HepG2 (cell line): Measurements from ENCODE around the gene ITPR1. TPM values are rescaled to one million over a fixed set of nuclear protein-coding genes. Genes with fewer than 3 reads are reported as not detected.

Source experiments
- ATAC-seq: fragments of 200-7000 bp; cut with Tn5 transposase; 3 replicates; pipeline ENCODE4 v1.9.1; 2020; ENCODE audit warnings: mild to moderate bottlenecking, moderate library complexity
- BruUV-seq: library from RNA; stranded (reverse); fragments of 400-500 nt; replicated peaks from 2 replicates; lab custom pipeline; 2021; lab: Mats Ljungman, UMichigan
- CTCF ChIA-PET: fragments of 300-600 bp; formaldehyde crosslinking; extraction: SDS; loops from one replicate; lab custom pipeline; 2021; ENCODE audit warnings: low total read pairs, inconsistent platforms, low intra/inter-chr PET ratio; lab: Yijun Ruan, JAX
- POLR2A ChIA-PET: fragments of 350-600 bp; sonication (Branson Sonifier 250); formaldehyde crosslinking; loops from one replicate; lab custom pipeline; 2020; ENCODE audit warnings: antibody characterized with exemption, inconsistent platforms; lab: Yijun Ruan, JAX
- DNase-seq: peaks from one replicate; pipeline ENCODE4 v3.0.0-alpha.2; 2015; ENCODE audit warnings: low spot score
- FAIRE-seq: peaks from 3 replicates; lab custom pipeline; 2011; peaks lifted over from hg19 to GRCh38; lab: Jason Lieb, UNC
- H2AFZ ChIP-seq: one replicate; pipeline ENCODE4 v1.6.1; 2011; ENCODE audit warnings: low read length, inconsistent platforms
- H3K27ac ChIP-seq: fragments of 300-600 bp; 3 replicates; pipeline ENCODE4 v1.8.0; 2011; ENCODE audit warnings: mixed run types, mild to moderate bottlenecking, mixed read lengths, low read length, inconsistent platforms; ENCODE audit not compliant: insufficient read depth; ENCODE audit errors: extremely low read length
- H3K27me3 ChIP-seq, 2 experiments: fragments of 200-600 bp in 1 of 2; 2 replicates in 1 of 2; 3 replicates in 1 of 2; pipeline versions ENCODE4 v1.6.0 to v1.8.0; 2011; ENCODE audit warnings: low read length in 2 of 2, mild to moderate bottlenecking in 2 of 2, moderate library complexity in 2 of 2, inconsistent platforms in 1 of 2; ENCODE audit not compliant: insufficient read depth in 2 of 2, control insufficient read depth in 1 of 2
- H3K36me3 ChIP-seq, 2 experiments: fragments of 200-600 bp in 1 of 2; replicated peaks in 1 of 2; 2 replicates in 1 of 2; 3 replicates in 1 of 2; pipeline versions ENCODE4 v1.5.1 to v1.8.0; 2011; ENCODE audit warnings: low read length in 2 of 2, inconsistent platforms in 1 of 2; ENCODE audit not compliant: insufficient read depth in 2 of 2, control insufficient read depth in 1 of 2
- H3K4me1 ChIP-seq: 2 replicates; pipeline ENCODE4 v1.5.1; 2012; ENCODE audit warnings: low read length, inconsistent platforms; ENCODE audit not compliant: insufficient read depth
- H3K4me2 ChIP-seq: 2 replicates; pipeline ENCODE4 v1.6.0; 2011; ENCODE audit warnings: low read depth, low read length, inconsistent platforms
- H3K4me3 ChIP-seq, 3 experiments: fragments of 200-600 bp in 1 of 3; sonication (generic), shearing (Covaris generic) in 1 of 3; replicated peaks in 1 of 3; 2 replicates each; pipeline ENCODE4 v1.5.1; 2011 to 2016; ENCODE audit warnings: low read length in 3 of 3, inconsistent platforms in 2 of 3, low read depth in 2 of 3, mild to moderate bottlenecking in 2 of 3, control low read depth in 1 of 3, mixed read lengths in 1 of 3; ENCODE audit not compliant: insufficient read depth in 1 of 3
- H3K79me2 ChIP-seq: one replicate; pipeline ENCODE4 v1.6.1; 2011; ENCODE audit warnings: low read length, inconsistent platforms; ENCODE audit not compliant: insufficient read depth
- H3K9ac ChIP-seq: 2 replicates; pipeline ENCODE4 v1.6.0; 2011; ENCODE audit warnings: mild to moderate bottlenecking, low read depth, low read length, inconsistent platforms; ENCODE audit not compliant: insufficient read depth
- H3K9me3 ChIP-seq: 2 replicates; pipeline ENCODE4 v1.5.1; 2012; ENCODE audit warnings: mild to moderate bottlenecking, low read length
- H4K20me1 ChIP-seq: 2 replicates; pipeline ENCODE4 v1.6.0; 2011; ENCODE audit warnings: inconsistent platforms, mild to moderate bottlenecking, low read length, moderate library complexity; ENCODE audit not compliant: insufficient read depth
- ATF2 ChIP-seq: sonication (generic); formaldehyde crosslinking; IDR thresholded peaks from 2 replicates; pipeline ENCODE4 v1.4.0; 2020; ENCODE audit warnings: missing genetic modification reagents
- HES4 ChIP-seq: sonication (generic); formaldehyde crosslinking; IDR thresholded peaks from 2 replicates; pipeline ENCODE4 v1.9.0; 2021; ENCODE audit warnings: mild to moderate bottlenecking, missing genetic modification reagents, borderline replicate concordance
- HOMEZ ChIP-seq: IDR thresholded peaks from 2 replicates; pipeline ENCODE4 v1.6.1; 2016; ENCODE audit warnings: low read depth
- LBX2 ChIP-seq: sonication (generic); formaldehyde crosslinking; IDR thresholded peaks from 2 replicates; pipeline ENCODE4 v1.5.0; 2020; ENCODE audit warnings: missing genetic modification reagents, mild to moderate bottlenecking, borderline replicate concordance
- PLRG1 ChIP-seq: fragments of 450-650 bp; conservative IDR thresholded peaks from 2 replicates; pipeline ENCODE4 v1.6.1; 2016
- PRDM10 ChIP-seq: sonication (generic); formaldehyde crosslinking; IDR thresholded peaks from 2 replicates; pipeline ENCODE4 v1.4.0; 2020; ENCODE audit warnings: low read depth, missing genetic modification reagents
- PRPF4 ChIP-seq: fragments of 200-400 bp; formaldehyde crosslinking; IDR thresholded peaks from 2 replicates; pipeline ENCODE4 v1.6.1; 2016; ENCODE audit warnings: low read length, low read depth; ENCODE audit not compliant: poor library complexity, severe bottlenecking
- SNAI1 ChIP-seq: sonication (generic); formaldehyde crosslinking; IDR thresholded peaks from 2 replicates; pipeline ENCODE4 v1.5.0; 2020; ENCODE audit warnings: mild to moderate bottlenecking, missing genetic modification reagents, borderline replicate concordance
- ZNF280B ChIP-seq: sonication (generic); formaldehyde crosslinking; IDR thresholded peaks from 2 replicates; pipeline ENCODE4 v1.5.0; 2020; ENCODE audit warnings: missing genetic modification reagents, mild to moderate bottlenecking, borderline replicate concordance
- ZNF567 ChIP-seq: sonication (generic); formaldehyde crosslinking; IDR thresholded peaks from 2 replicates; pipeline ENCODE4 v1.8.1; 2023; ENCODE audit warnings: mild to moderate bottlenecking, missing genetic modification reagents, borderline replicate concordance
- ZNF850 ChIP-seq: sonication (generic); formaldehyde crosslinking; conservative IDR thresholded peaks from 2 replicates; pipeline ENCODE4 v1.9.0; 2021; ENCODE audit warnings: mild to moderate bottlenecking, missing genetic modification reagents
- WGBS: methylation state at CpG from one replicate; pipeline ENCODE4 v1.1.6; 2017; ENCODE audit warnings: low lambda C conversion rate; 5-methylcytosine and 5-hydroxymethylcytosine counted together
- in situ Hi-C: cut with HindIII; loops from 2 replicates; pipeline ENCODE4 v1.10.0; 2017; ENCODE audit warnings: low pct_unique_long_range_greater_than_20kb; ENCODE audit not compliant: extremely low pct_ligation_motif_present
- intact Hi-C: fragments of 100-400 bp; cut with micrococcal nuclease; formaldehyde crosslinking; loops from one replicate; pipeline ENCODE4 v1.10.0; 2022; ENCODE audit not compliant: unreplicated experiment
- polyA plus RNA-seq, 8 experiments: library from polyadenylated mRNA; depleted of rRNA in 3 of 8; stranded (reverse) in 7 of 8; unstranded in 1 of 8; fragments of >200 nt; fragmentation: Illumina TruSeq in 4 of 8; extraction: Trizol in 4 of 8; gene quantifications; 2 replicates each; pipeline versions ENCODE4 v1.2.1 to v1.2.3, GENCODE V29; 2011 to 2016; ENCODE audit warnings: low read depth in 4 of 8, missing spikeins in 1 of 8, mixed read lengths in 1 of 8; ENCODE audit not compliant: insufficient read depth in 1 of 8
- total RNA-seq, 5 experiments: library from RNA; depleted of rRNA; stranded (reverse); fragments of >200 nt; fragmentation: Illumina TruSeq; extraction: Trizol; gene quantifications; 2 replicates each; pipeline ENCODE4 v1.2.3, GENCODE V29; 2016; ENCODE audit warnings: low read depth in 1 of 5

ITPR1 gene
- total and polyA plus RNA-seq, 2 of the 13 experiments (the other 11 are each of a cell fraction or from before 2014, with no cell fraction given) = 10.0 to 11.4 TPM

- TF ChIP-seq LBX2 (no peak), HOMEZ (CRISPR knock-in tag) (no peak), ATF2 (CRISPR knock-in tag) (no peak), PRPF4 (no peak)
These were observed 98.5 kb downstream of the ITPR1 start (continued) for GRCh38 chr3:4591669-4592068.

- in situ Hi-C loops (no loop called here), intact Hi-C loops (no loop called here)
- Histone ChIP-seq H2AFZ (no peak overlapping the region), H4K20me1 (no peaks in the 10 kb centered on the region), H3K9me3 (no peaks in the 10 kb centered on the region), H3K4me1 (peaks cover 8% of the 10 kb centered on the region), H3K27ac (no peak overlapping the region), H3K9ac (no peak overlapping the region), H3K36me3 (no peaks in the 10 kb centered on the region), H3K27me3 (no peaks in the 10 kb centered on the region), H3K4me3 (no peak overlapping the region), H3K4me2 (no peak overlapping the region), H3K79me2 (no peaks in the 10 kb centered on the region)
- POLR2A ChIA-PET = no interaction called here
- BruUV-seq = no TSS peak
- 90% methylated on average over 5 of the region's 5 CpGs for WGBS
- FAIRE-seq = no peak
- CTCF ChIA-PET = no interaction called here
- no peak for DNase-seq
- ATAC-seq = no peak
- TF ChIP-seq HES4 (CRISPR knock-in tag) (no peak), ZNF567 (CRISPR knock-in tag) (no peak), PRDM10 (CRISPR knock-in tag) (no peak), ZNF850 (CRISPR knock-in tag) (no peak), PLRG1 (no peak), ZNF280B (CRISPR knock-in tag) (no peak), SNAI1 (CRISPR knock-in tag) (no peak)
These were observed 99.9 kb downstream of the ITPR1 start for GRCh38 chr3:4593014-4593413.
